Karpas-422 (cell line): ENCODE measurements around the gene LIPG. TPM values are rescaled to one million over a fixed set of nuclear protein-coding genes. Genes with fewer than 3 reads are reported as not detected.

ENCODE experiments used
- DNase-seq: peaks from one replicate; pipeline ENCODE4 v3.0.0-alpha.2; 2015
- H2AFZ ChIP-seq: fragments of 200-600 bp; sonication (generic); 2 replicates; pipeline ENCODE4 v1.6.1; 2014; ENCODE audit warnings: antibody characterized with exemption, low read length, mixed read lengths
- H3K27ac ChIP-seq: fragments of 200-600 bp; sonication (generic); 2 replicates; pipeline ENCODE4 v1.5.1; 2014; ENCODE audit warnings: mild to moderate bottlenecking, low read length, moderate library complexity
- H3K27me3 ChIP-seq: fragments of 200-600 bp; sonication (generic); 2 replicates; pipeline ENCODE4 v1.6.1; 2014; ENCODE audit warnings: low read length, mixed read lengths
- H3K36me3 ChIP-seq: fragments of 200-600 bp; sonication (generic); 2 replicates; pipeline ENCODE4 v1.6.1; 2014; ENCODE audit warnings: low read length, mixed read lengths; ENCODE audit not compliant: insufficient read depth
- H3K4me1 ChIP-seq: fragments of 200-600 bp; sonication (generic); 2 replicates; pipeline ENCODE4 v1.6.1; 2014; ENCODE audit warnings: mild to moderate bottlenecking, low read length, mixed read lengths
- H3K4me2 ChIP-seq: fragments of 200-600 bp; sonication (generic); 2 replicates; pipeline ENCODE4 v1.6.1; 2014; ENCODE audit warnings: low read length, low read depth, mild to moderate bottlenecking; ENCODE audit not compliant: poor library complexity, severe bottlenecking
- H3K4me3 ChIP-seq: fragments of 200-600 bp; sonication (generic); 2 replicates; pipeline ENCODE4 v1.5.1; 2014; ENCODE audit warnings: mild to moderate bottlenecking, antibody characterized with exemption, low read length, mixed read lengths
- H3K79me2 ChIP-seq: fragments of 200-600 bp; sonication (generic); 2 replicates; pipeline ENCODE4 v1.6.1; 2014; ENCODE audit warnings: mild to moderate bottlenecking, low read length, mixed read lengths
- H3K9ac ChIP-seq: fragments of 200-600 bp; sonication (generic); 2 replicates; pipeline ENCODE4 v1.6.0; 2014; ENCODE audit warnings: low read length
- H3K9me2 ChIP-seq: fragments of 200-600 bp; sonication (generic), shearing (Covaris generic); replicated peaks from 2 replicates; pipeline ENCODE4 v1.6.0; 2014; ENCODE audit warnings: mild to moderate bottlenecking, low read length, moderate library complexity; ENCODE audit not compliant: insufficient read depth
- H3K9me3 ChIP-seq: fragments of 300-700, 200-600 bp; sonication (generic); 2 replicates; pipeline ENCODE4 v1.6.1; 2014; ENCODE audit warnings: low read length, mixed read lengths
- H4K20me1 ChIP-seq: fragments of 200-600 bp; sonication (generic); 2 replicates; pipeline ENCODE4 v1.6.1; 2014; ENCODE audit warnings: mild to moderate bottlenecking, antibody characterized with exemption, low read length, low read depth; ENCODE audit not compliant: insufficient read depth
- total RNA-seq: library from RNA; depleted of rRNA; stranded (reverse); fragments of >200 nt; shearing (Covaris generic); gene quantifications from 2 replicates; pipeline ENCODE4 v1.2.3, GENCODE V29; 2014; ENCODE audit warnings: low replicate concordance

The LIPG gene
- total RNA-seq, 1 experiment from 2014 or later: not detected

GRCh38 chr18:49638209-49638785 is 76.4 kb downstream of the LIPG start:
- Histone ChIP-seq H3K36me3 (no peaks in the 10 kb centered on the region), H3K27ac (no peak overlapping the region), H3K9me3 (no peaks in the 10 kb centered on the region), H4K20me1 (no peaks in the 10 kb centered on the region), H3K9me2 (no peaks in the 10 kb centered on the region), H2AFZ (no peak overlapping the region), H3K4me1 (no peaks in the 10 kb centered on the region), H3K4me2 (no peak overlapping the region), H3K9ac (no peak overlapping the region), H3K79me2 (no peaks in the 10 kb centered on the region), H3K4me3 (no peak overlapping the region), H3K27me3 (no peaks in the 10 kb centered on the region)
- no peak for DNase-seq

GRCh38 chr18:49638891-49639557 is 77.2 kb downstream of the LIPG start:
- no peaks in the 10 kb centered on the region for H3K9me3 ChIP-seq
- H3K79me2 ChIP-seq: no peaks in the 10 kb centered on the region
- no peaks in the 10 kb centered on the region for H3K9me2 ChIP-seq
- H3K36me3 ChIP-seq: no peaks in the 10 kb centered on the region
- H3K4me3 ChIP-seq: no peak overlapping the region
- H3K4me2 ChIP-seq: no peak overlapping the region
- no peaks in the 10 kb centered on the region for H3K27me3 ChIP-seq
- H3K27ac ChIP-seq: no peak overlapping the region
- DNase-seq: no peak
- no peak overlapping the region for H2AFZ ChIP-seq
- no peak overlapping the region for H3K9ac ChIP-seq
- H3K4me1 ChIP-seq: no peaks in the 10 kb centered on the region
- no peaks in the 10 kb centered on the region for H4K20me1 ChIP-seq

GRCh38 chr18:49639643-49640391 is 78.0 kb downstream of the LIPG start:
- H3K9me2 ChIP-seq: no peaks in the 10 kb centered on the region
- no peaks in the 10 kb centered on the region for H3K27me3 ChIP-seq
- no peak overlapping the region for H3K9ac ChIP-seq
- H3K4me1 ChIP-seq: no peaks in the 10 kb centered on the region
- H3K36me3 ChIP-seq: no peaks in the 10 kb centered on the region
- H3K79me2 ChIP-seq: no peaks in the 10 kb centered on the region
- no peak overlapping the region for H2AFZ ChIP-seq
- H3K4me2 ChIP-seq: no peak overlapping the region
- no peak overlapping the region for H3K27ac ChIP-seq
- no peaks in the 10 kb centered on the region for H3K9me3 ChIP-seq
- no peaks in the 10 kb centered on the region for H4K20me1 ChIP-seq
- DNase-seq: no peak
- no peak overlapping the region for H3K4me3 ChIP-seq

- H3K4me2 ChIP-seq: no peak overlapping the region
- no peaks in the 10 kb centered on the region for H3K36me3 ChIP-seq
- no peaks in the 10 kb centered on the region for H3K27me3 ChIP-seq
- no peaks in the 10 kb centered on the region for H3K79me2 ChIP-seq
- no peaks in the 10 kb centered on the region for H3K4me1 ChIP-seq
- no peak overlapping the region for H3K9ac ChIP-seq
- H3K9me2 ChIP-seq: no peaks in the 10 kb centered on the region
- H3K9me3 ChIP-seq: no peaks in the 10 kb centered on the region
- H3K27ac ChIP-seq: no peak overlapping the region
- H4K20me1 ChIP-seq: no peaks in the 10 kb centered on the region
- no peak overlapping the region for H3K4me3 ChIP-seq
- DNase-seq: no peak
- no peak overlapping the region for H2AFZ ChIP-seq
These were observed 78.9 kb downstream of the LIPG start for GRCh38 chr18:49640741-49641140.

GRCh38 chr18:49645196-49645595 is 83.3 kb downstream of the LIPG start:
- H3K79me2 ChIP-seq: no peaks in the 10 kb centered on the region
- H3K27ac ChIP-seq: no peak overlapping the region
- H3K4me2 ChIP-seq: no peak overlapping the region
- no peaks in the 10 kb centered on the region for H3K36me3 ChIP-seq
- H3K4me3 ChIP-seq: no peak overlapping the region
- H3K9me3 ChIP-seq: no peaks in the 10 kb centered on the region
- H3K9ac ChIP-seq: no peak overlapping the region
- H3K27me3 ChIP-seq: no peaks in the 10 kb centered on the region
- no peak overlapping the region for H2AFZ ChIP-seq
- H3K4me1 ChIP-seq: no peaks in the 10 kb centered on the region
- no peaks in the 10 kb centered on the region for H3K9me2 ChIP-seq
- no peak for DNase-seq
- H4K20me1 ChIP-seq: no peaks in the 10 kb centered on the region

- Histone ChIP-seq H3K27ac (no peak overlapping the region), H3K79me2 (no peaks in the 10 kb centered on the region), H3K27me3 (no peaks in the 10 kb centered on the region), H4K20me1 (no peaks in the 10 kb centered on the region), H3K9me3 (no peaks in the 10 kb centered on the region), H3K36me3 (no peaks in the 10 kb centered on the region), H3K4me3 (no peak overlapping the region), H3K9me2 (no peaks in the 10 kb centered on the region), H3K9ac (no peak overlapping the region), H3K4me2 (no peak overlapping the region), H2AFZ (no peak overlapping the region), H3K4me1 (no peaks in the 10 kb centered on the region)
- no peak for DNase-seq
These were observed 84.0 kb downstream of the LIPG start for GRCh38 chr18:49645841-49646351.

GRCh38 chr18:49646873-49647272 is 85.0 kb downstream of the LIPG start:
- Histone ChIP-seq H3K36me3 (no peaks in the 10 kb centered on the region), H2AFZ (no peak overlapping the region), H3K4me2 (no peak overlapping the region), H3K79me2 (no peaks in the 10 kb centered on the region), H3K4me1 (no peaks in the 10 kb centered on the region), H3K27ac (no peak overlapping the region), H4K20me1 (no peaks in the 10 kb centered on the region), H3K4me3 (no peak overlapping the region), H3K27me3 (no peaks in the 10 kb centered on the region), H3K9ac (no peak overlapping the region), H3K9me2 (no peaks in the 10 kb centered on the region), H3K9me3 (no peaks in the 10 kb centered on the region)
- DNase-seq: no peak

- no peaks in the 10 kb centered on the region for H3K9me2 ChIP-seq
- H3K4me2 ChIP-seq: no peak overlapping the region
- no peak overlapping the region for H3K9ac ChIP-seq
- no peaks in the 10 kb centered on the region for H3K9me3 ChIP-seq
- no peak for DNase-seq
- no peaks in the 10 kb centered on the region for H3K79me2 ChIP-seq
- H3K36me3 ChIP-seq: no peaks in the 10 kb centered on the region
- no peaks in the 10 kb centered on the region for H4K20me1 ChIP-seq
- no peak overlapping the region for H3K4me3 ChIP-seq
- H2AFZ ChIP-seq: no peak overlapping the region
- H3K4me1 ChIP-seq: no peaks in the 10 kb centered on the region
- no peak overlapping the region for H3K27ac ChIP-seq
- H3K27me3 ChIP-seq: no peaks in the 10 kb centered on the region
These were observed 85.8 kb downstream of the LIPG start for GRCh38 chr18:49647496-49648168.
